Glutamatergic neuron (in vitro differentiated cells): Measurements from ENCODE around the gene BMP2. TPM values are rescaled to one million over a fixed set of nuclear protein-coding genes. Genes with fewer than 3 reads are reported as not detected.

Experiments
- DNase-seq: peaks from one replicate; pipeline ENCODE4 v3.0.0; 2022
- H3K27ac Mint-ChIP-seq: one replicate; pipeline ENCODE4 v1.8.0; 2020; ENCODE audit warnings: mild to moderate bottlenecking, mixed read lengths, inconsistent platforms; ENCODE audit not compliant: unreplicated experiment
- H3K27me3 Mint-ChIP-seq: one replicate; pipeline ENCODE4 v1.8.0; 2020; ENCODE audit warnings: mild to moderate bottlenecking, moderate library complexity, mixed read lengths, inconsistent platforms; ENCODE audit not compliant: unreplicated experiment
- H3K36me3 Mint-ChIP-seq: one replicate; pipeline ENCODE4 v1.8.0; 2020; ENCODE audit warnings: mild to moderate bottlenecking, mixed read lengths, inconsistent platforms; ENCODE audit not compliant: unreplicated experiment
- H3K4me1 Mint-ChIP-seq: one replicate; pipeline ENCODE4 v1.8.0; 2020; ENCODE audit warnings: mild to moderate bottlenecking, low read depth, mixed read lengths, inconsistent platforms; ENCODE audit not compliant: unreplicated experiment
- H3K4me3 Mint-ChIP-seq: one replicate; pipeline ENCODE4 v1.8.0; 2020; ENCODE audit warnings: mild to moderate bottlenecking, mixed read lengths, inconsistent platforms; ENCODE audit not compliant: unreplicated experiment
- H3K9me3 Mint-ChIP-seq: one replicate; pipeline ENCODE4 v1.8.0; 2020; ENCODE audit warnings: mild to moderate bottlenecking, moderate library complexity, mixed read lengths, inconsistent platforms; ENCODE audit not compliant: unreplicated experiment
- total RNA-seq: library from RNA; stranded (reverse); fragmentation: NEBNext Ultra II Directional; extraction: Animal tissue kit (Norgen Biotek cat#: 25700); gene quantifications from one replicate; pipeline ENCODE4 v1.2.1, GENCODE V29; 2021; ENCODE audit not compliant: unreplicated experiment
- TF ChIP-seq, protein P1 (sequence below): fragments of 200-600 bp; sonication (generic); IDR thresholded peaks from one replicate; pipeline ENCODE4 v1.5.0; 2021; ENCODE audit not compliant: partially characterized antibody, unreplicated experiment

Gene BMP2
- total RNA-seq, 1 donor from 2014 or later = 0.66 TPM

DNA sequence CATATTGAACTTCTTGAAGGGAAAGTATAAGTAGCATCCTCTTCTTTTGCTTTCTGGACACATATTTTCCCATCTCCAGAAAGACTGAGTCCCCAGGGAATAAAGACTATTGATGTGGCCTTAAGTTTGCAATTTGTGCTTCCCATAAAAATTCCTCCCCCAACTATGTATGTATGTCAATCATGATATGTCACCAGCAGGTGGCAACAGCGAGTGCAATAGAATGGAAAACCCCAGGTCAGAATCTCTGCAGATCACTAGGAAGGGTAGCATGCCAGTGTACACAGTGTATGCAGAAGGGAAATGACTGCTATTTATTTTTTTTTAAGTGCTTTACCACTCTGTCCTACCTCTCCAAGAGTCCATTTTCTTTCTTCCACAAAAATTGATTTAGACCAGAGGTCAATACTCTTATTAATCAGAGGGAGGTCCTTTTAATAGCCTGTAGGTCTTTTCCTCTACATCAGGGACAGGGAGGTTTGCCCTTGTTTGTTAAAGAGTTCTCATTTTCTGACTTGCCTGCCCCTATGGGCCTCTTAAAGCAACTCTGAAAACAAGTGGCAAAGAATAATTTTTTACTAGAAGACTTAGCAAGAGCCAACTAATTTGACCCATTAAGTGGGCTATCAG, 61.4 kb downstream of the BMP2 start:
- H3K4me3 Mint-ChIP-seq = no peak overlapping the region
- peak; percentile 74 for DNase-seq
- TF ChIP-seq, protein P1, sequence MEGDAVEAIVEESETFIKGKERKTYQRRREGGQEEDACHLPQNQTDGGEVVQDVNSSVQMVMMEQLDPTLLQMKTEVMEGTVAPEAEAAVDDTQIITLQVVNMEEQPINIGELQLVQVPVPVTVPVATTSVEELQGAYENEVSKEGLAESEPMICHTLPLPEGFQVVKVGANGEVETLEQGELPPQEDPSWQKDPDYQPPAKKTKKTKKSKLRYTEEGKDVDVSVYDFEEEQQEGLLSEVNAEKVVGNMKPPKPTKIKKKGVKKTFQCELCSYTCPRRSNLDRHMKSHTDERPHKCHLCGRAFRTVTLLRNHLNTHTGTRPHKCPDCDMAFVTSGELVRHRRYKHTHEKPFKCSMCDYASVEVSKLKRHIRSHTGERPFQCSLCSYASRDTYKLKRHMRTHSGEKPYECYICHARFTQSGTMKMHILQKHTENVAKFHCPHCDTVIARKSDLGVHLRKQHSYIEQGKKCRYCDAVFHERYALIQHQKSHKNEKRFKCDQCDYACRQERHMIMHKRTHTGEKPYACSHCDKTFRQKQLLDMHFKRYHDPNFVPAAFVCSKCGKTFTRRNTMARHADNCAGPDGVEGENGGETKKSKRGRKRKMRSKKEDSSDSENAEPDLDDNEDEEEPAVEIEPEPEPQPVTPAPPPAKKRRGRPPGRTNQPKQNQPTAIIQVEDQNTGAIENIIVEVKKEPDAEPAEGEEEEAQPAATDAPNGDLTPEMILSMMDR = peak; percentile 82
- no peaks in the 10 kb centered on the region for H3K4me1 Mint-ChIP-seq
- no peaks in the 10 kb centered on the region for H3K36me3 Mint-ChIP-seq
- no peaks in the 10 kb centered on the region for H3K27me3 Mint-ChIP-seq
- no peak overlapping the region for H3K27ac Mint-ChIP-seq
- no peaks in the 10 kb centered on the region for H3K9me3 Mint-ChIP-seq

DNA sequence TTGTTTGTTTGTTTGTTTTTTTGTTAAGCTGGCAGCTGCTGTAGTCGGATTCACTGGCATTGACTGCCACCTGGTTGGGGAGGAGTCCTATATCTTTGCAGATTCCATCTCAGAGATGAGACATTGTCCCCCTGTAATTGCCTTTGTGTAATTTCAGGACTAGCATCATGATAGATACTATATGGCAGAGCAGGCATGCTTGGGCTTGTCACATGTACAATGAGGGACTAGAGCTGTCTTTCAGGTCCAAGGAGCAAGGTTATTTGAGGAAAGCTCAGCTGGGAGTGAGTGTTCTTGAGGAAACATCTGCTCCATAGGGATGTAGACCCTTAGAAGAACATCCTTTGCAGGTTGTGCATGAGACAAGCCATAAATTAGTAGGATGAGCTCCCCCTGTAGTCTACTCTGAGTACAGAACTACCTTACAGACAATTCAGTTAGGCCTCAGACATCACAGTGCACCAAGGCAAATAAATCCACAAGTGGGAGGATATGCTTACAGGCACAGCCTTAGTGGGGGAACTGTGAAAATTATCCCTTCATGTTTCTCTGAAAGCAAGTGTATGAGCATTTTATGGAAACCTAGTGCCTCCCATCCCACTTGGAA, 62.1 kb downstream of the BMP2 start:
- TF ChIP-seq, protein P1 = no peak
- H3K4me3 Mint-ChIP-seq = no peak overlapping the region
- no peak for DNase-seq
- H3K36me3 Mint-ChIP-seq = no peaks in the 10 kb centered on the region
- no peaks in the 10 kb centered on the region for H3K27me3 Mint-ChIP-seq
- H3K4me1 Mint-ChIP-seq = no peaks in the 10 kb centered on the region
- H3K9me3 Mint-ChIP-seq = no peaks in the 10 kb centered on the region
- H3K27ac Mint-ChIP-seq = no peak overlapping the region
